ENCODE results near the gene RNF111.

DNA sequence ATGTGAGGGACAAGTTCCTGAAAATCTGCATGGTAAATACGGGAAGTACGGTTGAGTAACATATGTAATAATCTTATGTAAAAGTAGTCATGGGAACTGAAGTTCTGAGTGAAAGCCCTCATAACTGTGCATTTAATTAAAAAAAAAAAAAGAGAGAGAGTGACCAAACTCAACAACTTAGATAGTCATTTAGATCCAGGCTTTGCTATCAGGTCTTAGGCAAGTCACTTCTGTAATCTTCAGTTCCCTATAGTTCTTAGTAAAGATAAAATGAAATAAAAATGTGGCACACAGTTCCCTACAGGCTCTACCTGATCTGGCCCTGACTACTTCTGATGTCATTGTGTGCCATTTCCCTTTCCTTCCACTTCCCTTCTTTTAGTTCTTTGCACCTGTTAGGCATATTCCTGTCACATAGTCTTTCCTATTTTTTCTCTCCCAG, 15.0 kb downstream of the RNF111 start:
- TF ChIP-seq, protein P1, sequence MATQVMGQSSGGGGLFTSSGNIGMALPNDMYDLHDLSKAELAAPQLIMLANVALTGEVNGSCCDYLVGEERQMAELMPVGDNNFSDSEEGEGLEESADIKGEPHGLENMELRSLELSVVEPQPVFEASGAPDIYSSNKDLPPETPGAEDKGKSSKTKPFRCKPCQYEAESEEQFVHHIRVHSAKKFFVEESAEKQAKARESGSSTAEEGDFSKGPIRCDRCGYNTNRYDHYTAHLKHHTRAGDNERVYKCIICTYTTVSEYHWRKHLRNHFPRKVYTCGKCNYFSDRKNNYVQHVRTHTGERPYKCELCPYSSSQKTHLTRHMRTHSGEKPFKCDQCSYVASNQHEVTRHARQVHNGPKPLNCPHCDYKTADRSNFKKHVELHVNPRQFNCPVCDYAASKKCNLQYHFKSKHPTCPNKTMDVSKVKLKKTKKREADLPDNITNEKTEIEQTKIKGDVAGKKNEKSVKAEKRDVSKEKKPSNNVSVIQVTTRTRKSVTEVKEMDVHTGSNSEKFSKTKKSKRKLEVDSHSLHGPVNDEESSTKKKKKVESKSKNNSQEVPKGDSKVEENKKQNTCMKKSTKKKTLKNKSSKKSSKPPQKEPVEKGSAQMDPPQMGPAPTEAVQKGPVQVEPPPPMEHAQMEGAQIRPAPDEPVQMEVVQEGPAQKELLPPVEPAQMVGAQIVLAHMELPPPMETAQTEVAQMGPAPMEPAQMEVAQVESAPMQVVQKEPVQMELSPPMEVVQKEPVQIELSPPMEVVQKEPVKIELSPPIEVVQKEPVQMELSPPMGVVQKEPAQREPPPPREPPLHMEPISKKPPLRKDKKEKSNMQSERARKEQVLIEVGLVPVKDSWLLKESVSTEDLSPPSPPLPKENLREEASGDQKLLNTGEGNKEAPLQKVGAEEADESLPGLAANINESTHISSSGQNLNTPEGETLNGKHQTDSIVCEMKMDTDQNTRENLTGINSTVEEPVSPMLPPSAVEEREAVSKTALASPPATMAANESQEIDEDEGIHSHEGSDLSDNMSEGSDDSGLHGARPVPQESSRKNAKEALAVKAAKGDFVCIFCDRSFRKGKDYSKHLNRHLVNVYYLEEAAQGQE (IDR thresholded peaks at IDR 0.05; ENCODE audit: low read depth, low read length): no peak
- TF ChIP-seq, protein P2, sequence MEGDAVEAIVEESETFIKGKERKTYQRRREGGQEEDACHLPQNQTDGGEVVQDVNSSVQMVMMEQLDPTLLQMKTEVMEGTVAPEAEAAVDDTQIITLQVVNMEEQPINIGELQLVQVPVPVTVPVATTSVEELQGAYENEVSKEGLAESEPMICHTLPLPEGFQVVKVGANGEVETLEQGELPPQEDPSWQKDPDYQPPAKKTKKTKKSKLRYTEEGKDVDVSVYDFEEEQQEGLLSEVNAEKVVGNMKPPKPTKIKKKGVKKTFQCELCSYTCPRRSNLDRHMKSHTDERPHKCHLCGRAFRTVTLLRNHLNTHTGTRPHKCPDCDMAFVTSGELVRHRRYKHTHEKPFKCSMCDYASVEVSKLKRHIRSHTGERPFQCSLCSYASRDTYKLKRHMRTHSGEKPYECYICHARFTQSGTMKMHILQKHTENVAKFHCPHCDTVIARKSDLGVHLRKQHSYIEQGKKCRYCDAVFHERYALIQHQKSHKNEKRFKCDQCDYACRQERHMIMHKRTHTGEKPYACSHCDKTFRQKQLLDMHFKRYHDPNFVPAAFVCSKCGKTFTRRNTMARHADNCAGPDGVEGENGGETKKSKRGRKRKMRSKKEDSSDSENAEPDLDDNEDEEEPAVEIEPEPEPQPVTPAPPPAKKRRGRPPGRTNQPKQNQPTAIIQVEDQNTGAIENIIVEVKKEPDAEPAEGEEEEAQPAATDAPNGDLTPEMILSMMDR (IDR thresholded peaks at IDR 0.05 in 2 of 3, conservative IDR thresholded peaks at IDR 0.05 in 1 of 3; ENCODE audit: control insufficient read depth in 2 of 3, extremely low read depth in 1 of 3, insufficient read depth in 1 of 3, low read depth in 3 of 3, low read length in 3 of 3): no peak
- TF ChIP-seq SIX5 (IDR thresholded peaks at IDR 0.05; ENCODE audit: low read depth, low read length, severe bottlenecking) (no peak), BHLHE40 (IDR thresholded peaks at IDR 0.05; ENCODE audit: borderline replicate concordance in 1 of 2, low read depth in 2 of 2, low read length in 1 of 2) (no peak), NFYB (IDR thresholded peaks at IDR 0.05; ENCODE audit: insufficient read depth, low read depth, low read length) (no peak), ZNF274 (IDR thresholded peaks at IDR 0.05; ENCODE audit: insufficient read depth, insufficient read length) (no peak), POLR2A (IDR thresholded peaks at IDR 0.05; ENCODE audit: low read depth, low read length) (no peak)

Data from GM12878 (cell line).